Measurements from ENCODE around the gene SPRR3.

The SPRR3 gene

GRCh38 chr1:153030895-153031294, 29.3 kb downstream of the SPRR3 start, which contains the start of gene SPRR1B:
TSS of gene SPRR1B (plus strand) at chr1:153031203. CDS start at chr1:153032346, 1,143 bp downstream.
- H3K27ac ChIP-seq: no peak within 1 kb of the TSS
- POLR2A ChIA-PET (ENCODE audit: low non-redundant PET): no interaction called here
- CTCF ChIA-PET: interaction anchor here (0.8 kb wide), 1 partner anchor 105 kb away, joined by 3 read pairs; no protein-coding TSS in a partner anchor
- no peak for TF ChIP-seq CTCF (conservative IDR thresholded peaks at IDR 0.05; ENCODE audit: low read depth)
- DNase-seq (ENCODE audit: low spot score): peak; percentile 68

GRCh38 chr1:153032073-153032472, 30.5 kb downstream of the SPRR3 start:
- no peak for TF ChIP-seq CTCF (conservative IDR thresholded peaks at IDR 0.05; ENCODE audit: low read depth)
- no peak for DNase-seq (ENCODE audit: low spot score)
- ChIA-PET POLR2A (ENCODE audit: low non-redundant PET) (no interaction called here), CTCF (interaction anchor here (0.6 to 1.3 kb wide), 5 partner anchors 56 to 270 kb away, joined by 3 to 8 read pairs (median 7); no protein-coding TSS in a partner anchor)
- peak overlapping the region; percentile 66 for H3K27ac ChIP-seq

GRCh38 chr1:153032677-153033308, 31.2 kb downstream of the SPRR3 start:
- TF ChIP-seq CTCF (conservative IDR thresholded peaks at IDR 0.05; ENCODE audit: low read depth): peak; percentile 70
- DNase-seq (ENCODE audit: low spot score): peak; percentile 88
- H3K27ac ChIP-seq: peak overlapping the region; percentile 66
- ChIA-PET CTCF (interaction anchor here (0.6 to 1.3 kb wide), 7 partner anchors 55 to 271 kb away, joined by 3 to 8 read pairs (median 4); no protein-coding TSS in a partner anchor), POLR2A (ENCODE audit: low non-redundant PET) (no interaction called here)

GRCh38 chr1:153035211-153035610, 33.7 kb downstream of the SPRR3 start:
- no peak overlapping the region for H3K27ac ChIP-seq
- ChIA-PET POLR2A (ENCODE audit: low non-redundant PET) (no interaction called here), CTCF (interaction anchor here (0.7 kb wide), 1 partner anchor 28 kb away, joined by 3 read pairs; no protein-coding TSS in a partner anchor)
- TF ChIP-seq CTCF (conservative IDR thresholded peaks at IDR 0.05; ENCODE audit: low read depth): no peak
- no peak for DNase-seq (ENCODE audit: low spot score)

GRCh38 chr1:153040950-153041631, 39.5 kb downstream of the SPRR3 start, which contains the start of gene SPRR2D:
TSS of gene SPRR2D (minus strand) at chr1:153041120. CDS start at chr1:153040346, 774 bp downstream.
- ChIA-PET POLR2A (ENCODE audit: low non-redundant PET) (no interaction called here), CTCF (no interaction called here)

More at GRCh38 chr1:153040950-153041631, 39.5 kb downstream of the SPRR3 start, which contains the start of gene SPRR2D:
- DNase-seq (ENCODE audit: low spot score): no peak
- no peak for TF ChIP-seq CTCF (conservative IDR thresholded peaks at IDR 0.05; ENCODE audit: low read depth)
- H3K27ac ChIP-seq: no peak within 1 kb of the TSS

Data from RWPE1 (cell line).